ENCODE results near the gene ZNF575.

The ZNF575 gene

GRCh38 chr19:43570174-43570791 lies 37.3 kb downstream of the ZNF575 start:
- no peak for DNase-seq (ENCODE audit: low read depth in 2 of 2)

- DNase-seq (ENCODE audit: low read depth in 2 of 2): no peak
Observed at GRCh38 chr19:43572171-43572588, 39.2 kb downstream of the ZNF575 start.

- no peak for DNase-seq (ENCODE audit: low read depth in 2 of 2)
Observed at GRCh38 chr19:43574424-43575155, 41.6 kb downstream of the ZNF575 start.

DNA sequence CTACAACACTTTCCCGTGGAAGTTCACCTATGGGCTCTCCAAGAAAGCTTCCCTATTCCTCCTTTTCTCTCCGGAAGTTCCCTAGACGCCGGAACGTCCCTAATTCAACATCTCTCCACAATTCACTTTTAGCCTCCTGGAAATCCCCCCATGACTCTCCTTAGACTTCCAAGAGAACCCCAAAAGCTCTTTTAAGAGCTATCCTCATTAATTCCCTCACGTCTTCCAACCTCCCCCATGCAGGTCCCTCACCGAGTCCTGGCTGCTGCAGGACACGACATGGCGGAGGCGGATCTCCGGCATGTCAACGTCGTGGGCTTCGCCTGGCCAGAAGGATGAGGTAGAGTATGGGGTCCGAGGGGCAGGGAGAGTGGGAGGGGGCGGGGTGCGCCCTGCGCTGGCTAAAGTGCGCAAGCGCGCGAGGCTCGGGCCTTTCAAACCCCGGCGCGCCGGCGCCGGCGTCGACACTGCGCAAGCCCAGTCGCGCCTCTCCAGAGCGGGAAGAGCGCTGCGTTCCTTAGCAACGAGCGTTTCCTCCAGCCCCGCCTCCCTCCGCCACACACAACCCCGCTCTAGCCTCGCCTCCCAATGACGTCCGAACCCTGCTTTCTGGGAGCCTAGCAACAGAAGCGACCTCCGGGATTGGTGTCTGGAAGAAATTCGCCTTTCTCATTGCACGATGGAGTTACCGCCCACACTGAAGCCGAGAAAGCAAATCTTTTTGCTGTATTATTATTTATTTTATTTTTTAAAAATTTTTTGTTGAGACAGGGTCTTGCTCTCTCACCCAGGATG lies 42.4 kb downstream of the ZNF575 start, which contains the start of the genes PINLYP and XRCC1:
TSS of gene PINLYP (plus strand) at position 646 of the 795 bp plus-strand sequence. CDS start 1,391 bp downstream, outside the sequence.
TSS of gene XRCC1 (minus strand) at position 372 of the 795 bp plus-strand sequence. CDS start at position 303, 69 bp downstream.
- peak; percentile 82 to 90 for DNase-seq (ENCODE audit: low read depth in 2 of 2)

GRCh38 chr19:43575955-43576878 lies 43.2 kb downstream of the ZNF575 start:
- no peak for DNase-seq (ENCODE audit: low read depth in 2 of 2)

- no peak for DNase-seq (ENCODE audit: low read depth in 2 of 2)
Observed at GRCh38 chr19:43578787-43579186, 45.8 kb downstream of the ZNF575 start.

DNA sequence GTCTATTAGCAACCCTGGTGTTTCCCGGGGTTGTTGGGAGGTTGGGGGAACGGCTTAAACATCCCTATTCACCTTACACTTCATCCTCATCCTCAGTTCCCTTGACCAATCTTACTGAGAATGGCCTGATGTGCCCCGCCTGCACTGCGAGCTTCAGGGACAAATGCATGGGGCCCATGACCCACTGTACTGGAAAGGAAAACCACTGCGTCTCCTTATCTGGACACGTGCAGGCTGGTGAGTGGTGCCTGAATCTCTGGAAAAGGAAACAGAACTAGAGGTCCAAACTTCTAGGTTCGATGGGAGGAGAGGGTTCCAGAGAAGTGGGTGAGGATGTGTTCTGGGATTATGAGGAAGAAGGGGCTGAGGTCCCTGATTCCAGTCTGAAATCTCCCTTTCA lies 48.5 kb downstream of the ZNF575 start:
- no peak for DNase-seq (ENCODE audit: low read depth in 2 of 2)

DNA sequence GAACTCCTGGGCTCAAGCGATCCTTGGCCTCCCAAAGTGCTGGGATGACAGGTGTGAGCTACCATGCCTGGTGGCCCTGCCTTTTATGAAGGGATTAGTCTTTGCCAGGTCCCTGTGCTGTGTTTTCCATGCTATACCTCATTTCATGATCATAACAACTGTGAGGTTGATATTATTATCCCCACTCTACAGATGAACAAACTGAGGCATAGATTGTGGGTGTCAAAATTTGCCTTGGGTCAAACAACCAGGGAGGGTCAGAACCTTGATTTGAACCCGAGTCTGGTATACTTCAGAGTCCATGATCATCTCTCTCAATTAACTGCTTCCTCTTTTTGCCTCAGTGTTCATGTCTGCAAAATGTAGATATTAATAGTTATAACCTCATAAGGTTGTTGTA lies 49.5 kb downstream of the ZNF575 start:
- DNase-seq (ENCODE audit: low read depth in 2 of 2): no peak

DNA sequence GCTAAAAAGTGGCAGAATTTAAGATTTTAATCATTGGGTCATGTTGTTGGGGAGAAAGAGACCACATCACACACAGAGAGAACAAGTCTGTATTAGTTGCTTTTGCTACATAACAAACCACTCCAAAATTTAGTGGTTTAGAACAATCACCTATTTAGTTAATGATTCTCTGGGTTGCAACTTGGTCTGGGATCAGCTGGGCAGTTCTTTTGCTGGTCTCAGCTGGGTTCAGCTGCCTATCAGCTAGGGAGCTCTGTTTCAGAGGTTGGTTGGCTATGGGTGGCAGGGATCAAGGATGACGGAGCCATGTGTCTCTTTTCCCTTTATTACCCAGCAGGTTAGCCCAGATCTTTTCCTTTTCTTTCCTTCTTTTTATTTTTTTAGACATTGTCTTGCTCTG lies 51.5 kb downstream of the ZNF575 start:
- DNase-seq (ENCODE audit: low read depth in 2 of 2): no peak
